ENCODE measurements around the gene MOB2.
"Not testable (repeated sequence)": the region's sequence is repeated elsewhere in the genome, so short reads cannot be mapped to it uniquely, and the experiment has no call there.

The MOB2 gene

GRCh38 chr11:1438967-1439330 lies 47.6 kb downstream of the MOB2 start:
- DNase-seq: no peak

DNA sequence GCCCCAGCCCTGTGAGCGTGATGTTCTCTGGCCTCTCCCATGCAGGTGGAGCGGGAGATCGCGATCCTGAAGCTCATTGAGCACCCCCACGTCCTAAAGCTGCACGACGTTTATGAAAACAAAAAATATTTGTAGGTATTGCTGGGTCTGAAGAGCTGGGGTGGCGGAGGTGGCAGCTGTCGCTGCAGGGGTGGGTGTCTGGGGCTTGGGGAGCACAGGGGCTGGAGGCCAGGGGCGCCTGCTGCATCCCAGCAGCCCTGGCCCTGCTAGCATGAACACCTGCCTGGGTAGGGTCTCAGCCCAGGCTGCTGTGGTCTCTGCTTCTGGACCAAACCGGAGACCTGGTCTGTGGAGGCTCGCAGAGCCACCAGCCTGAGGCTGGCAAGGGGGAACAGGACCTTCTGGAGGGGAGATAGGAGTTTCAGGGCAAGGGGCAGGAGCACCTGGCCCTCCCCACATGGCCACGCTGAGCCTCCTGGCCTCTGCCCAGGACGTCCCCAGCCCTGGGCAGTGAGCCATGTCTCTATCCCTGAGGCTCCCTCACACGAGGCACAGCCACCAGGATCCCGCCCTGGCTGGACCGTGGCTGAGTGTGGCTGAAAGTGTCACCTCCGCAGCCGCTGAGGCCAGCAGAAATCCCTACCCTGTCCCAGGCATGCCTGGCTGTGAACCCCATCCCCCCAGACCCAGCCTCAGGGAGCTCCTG lies 48.2 kb downstream of the MOB2 start:
- no peak for DNase-seq

DNA sequence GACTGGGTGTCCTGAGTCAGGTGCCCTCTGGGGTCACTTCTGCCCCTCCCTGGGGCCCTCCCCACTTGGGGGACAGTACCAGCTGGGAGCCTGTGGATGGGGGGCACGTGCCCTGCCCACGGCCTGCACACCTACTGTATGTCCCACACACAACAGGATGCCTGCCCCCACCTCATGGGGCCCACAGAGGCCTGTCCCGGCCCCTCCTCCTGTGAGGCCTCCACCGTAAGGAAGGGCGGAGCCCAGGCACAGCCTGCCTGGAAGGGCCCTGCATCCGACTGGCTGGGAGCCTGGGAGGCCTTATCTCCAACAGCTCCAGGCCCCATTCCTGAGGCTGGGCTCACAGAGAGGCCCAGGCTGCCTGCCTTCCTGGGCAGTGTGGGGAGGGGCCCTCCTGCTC lies 49.1 kb downstream of the MOB2 start:
- DNase-seq: no peak

DNA sequence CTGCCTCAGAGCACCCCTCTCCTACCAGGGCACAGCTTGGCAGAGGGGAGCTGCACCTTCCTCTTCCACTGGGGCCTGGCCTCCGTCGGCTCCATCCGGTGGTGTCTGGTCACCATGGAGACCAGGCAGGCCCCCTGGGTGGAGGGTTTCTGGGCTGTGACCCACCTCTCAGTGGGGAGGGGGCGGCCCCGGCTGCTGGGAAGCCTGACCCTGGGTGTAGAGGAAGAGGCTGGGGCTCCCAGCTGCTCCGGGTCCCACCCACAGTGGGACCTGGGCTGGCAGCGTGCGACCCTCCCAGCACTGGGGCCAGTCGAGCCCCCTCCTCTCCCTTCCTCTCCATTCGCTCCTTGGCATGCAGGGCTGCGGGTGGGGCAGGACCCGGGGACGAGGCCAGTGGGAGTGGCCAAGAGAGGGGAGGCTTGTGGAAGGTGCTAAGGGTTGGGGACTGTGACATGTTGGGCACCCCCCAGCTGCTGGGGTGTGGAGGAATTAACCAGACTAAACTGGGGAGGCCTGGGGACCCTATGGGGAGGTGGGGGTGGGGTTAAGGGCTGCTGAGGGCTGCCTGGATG lies 50.0 kb downstream of the MOB2 start:
- DNase-seq: no peak

DNA sequence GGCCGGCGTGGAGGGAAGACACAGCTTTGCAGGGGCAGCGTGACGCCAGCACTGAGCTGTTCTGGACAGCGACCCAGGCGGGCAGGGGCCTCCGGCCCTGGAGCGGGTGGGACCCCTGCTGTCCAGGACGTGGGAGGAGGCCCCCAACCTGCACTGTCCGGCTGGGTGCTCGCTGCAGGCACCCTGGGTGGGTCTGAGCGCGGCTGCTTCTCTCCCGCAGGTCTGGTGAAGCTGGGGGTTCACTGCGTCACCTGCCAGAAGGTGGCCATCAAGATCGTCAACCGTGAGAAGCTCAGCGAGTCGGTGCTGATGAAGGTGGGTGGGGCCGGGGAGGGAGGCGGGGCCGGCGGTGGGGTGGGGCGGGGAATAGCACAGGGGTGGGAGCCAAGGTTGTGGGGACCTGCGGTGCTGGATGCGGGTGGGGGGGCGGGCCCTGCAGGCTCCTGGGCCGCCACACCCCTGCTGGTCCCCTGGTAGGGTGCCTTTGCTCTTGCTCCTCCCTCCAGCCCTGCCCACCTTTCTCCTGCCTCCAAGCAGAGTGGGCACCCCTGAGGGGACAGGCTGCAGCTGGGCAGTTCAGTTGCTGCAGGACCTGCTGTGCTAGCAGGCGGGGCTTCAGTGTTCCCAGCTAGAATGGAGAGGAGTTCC lies 50.6 kb downstream of the MOB2 start:
- DNase-seq: peak; percentile 85

DNA sequence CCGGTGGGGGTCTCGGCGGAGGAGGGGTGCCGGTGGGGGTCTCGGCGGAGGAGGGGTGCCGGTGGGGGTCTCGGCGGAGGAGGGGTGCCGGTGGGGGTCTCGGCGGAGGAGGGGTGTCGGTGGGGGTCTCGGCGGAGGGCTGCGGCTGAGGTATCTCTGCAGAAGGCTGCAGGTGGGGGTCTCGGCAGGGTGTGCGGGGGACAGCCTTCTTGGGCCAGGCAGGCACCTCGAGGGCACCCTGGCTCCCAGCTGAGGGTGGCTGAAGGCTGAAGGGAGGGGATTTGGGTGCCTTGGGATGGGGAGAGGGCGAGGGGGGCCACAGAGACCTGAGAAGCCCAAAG lies 51.1 kb downstream of the MOB2 start:
- not testable (repeated sequence) for DNase-seq

DNA sequence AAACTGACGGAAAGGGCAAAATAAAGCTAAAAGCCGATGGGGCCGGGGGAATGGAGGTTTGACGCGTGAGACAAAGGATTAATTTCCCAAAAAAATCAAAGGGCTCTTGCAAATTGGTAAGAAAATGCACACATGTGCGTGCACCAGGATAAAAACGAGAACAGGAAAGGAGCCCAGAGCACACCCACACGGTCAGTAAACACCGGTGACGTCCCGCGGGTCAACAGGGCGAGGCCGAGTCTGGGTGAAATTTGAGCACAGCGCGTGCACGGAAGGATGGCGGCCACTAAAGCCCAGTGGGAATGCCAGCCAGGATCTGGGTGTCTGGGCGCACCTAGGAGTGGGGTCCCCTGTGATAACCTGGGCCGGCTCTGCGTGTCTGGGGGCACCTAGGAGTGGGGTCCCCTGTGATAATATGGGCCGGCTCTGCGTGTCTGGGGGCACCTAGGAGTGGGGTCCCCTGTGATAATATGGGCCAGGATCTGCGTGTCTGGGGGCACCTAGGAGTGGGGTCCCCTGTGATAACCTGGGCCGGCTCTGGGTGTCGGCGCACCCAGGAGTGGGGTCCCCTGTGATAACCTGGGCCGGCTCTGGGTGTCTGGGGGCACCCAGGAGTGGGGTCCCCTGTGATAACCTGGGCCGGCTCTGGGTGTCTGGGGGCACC lies 52.5 kb downstream of the MOB2 start:
- DNase-seq: no peak

DNA sequence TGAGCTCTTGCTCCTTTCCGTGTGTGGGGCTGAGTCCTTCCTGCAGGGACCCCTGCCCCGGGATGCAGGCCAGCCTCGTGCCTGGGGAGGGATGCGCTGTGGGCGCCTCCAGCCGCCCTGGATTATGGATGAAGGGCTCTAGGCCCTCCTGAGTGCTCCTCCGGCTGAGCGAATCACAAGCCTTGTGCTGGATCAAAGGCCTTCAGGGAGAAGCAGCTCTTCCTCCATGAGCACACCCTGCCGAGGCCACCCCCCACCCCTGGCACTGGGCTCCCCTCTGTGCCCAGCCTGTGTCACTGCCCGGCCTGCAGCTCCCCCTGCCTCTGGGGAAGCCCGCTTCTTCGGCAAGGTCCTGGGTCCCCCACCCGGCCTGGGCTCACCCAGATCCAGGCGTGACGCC lies 53.0 kb downstream of the MOB2 start:
- DNase-seq: no peak

GRCh38 chr11:1428762-1429316 lies 57.7 kb downstream of the MOB2 start:
- DNase-seq: no peak

DNA sequence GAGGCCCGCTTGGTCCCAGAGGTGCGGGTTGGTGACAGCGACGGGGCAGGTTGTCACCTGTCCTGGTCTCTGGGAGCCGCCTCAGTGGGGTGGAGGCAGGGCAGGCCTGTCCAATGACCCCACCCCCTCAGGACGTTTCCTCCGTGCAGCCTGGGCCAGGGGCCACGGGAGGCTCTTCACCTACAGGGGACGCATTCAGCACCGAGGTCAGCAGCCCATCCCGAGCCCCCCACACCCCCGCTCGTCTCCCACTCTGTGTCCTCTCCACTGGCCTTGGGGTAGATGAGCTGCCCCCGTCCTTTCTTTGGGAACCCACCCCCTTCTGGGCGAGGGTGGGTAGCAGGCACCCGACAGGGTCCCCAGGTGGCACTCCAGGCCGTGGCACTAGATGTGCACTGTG lies 61.1 kb downstream of the MOB2 start:
- DNase-seq: no peak

- DNase-seq: no peak
These were observed 61.6 kb downstream of the MOB2 start for GRCh38 chr11:1425006-1425405.

- DNase-seq: not testable (repeated sequence)
These were observed 63.2 kb downstream of the MOB2 start for GRCh38 chr11:1423406-1423805.

DNA sequence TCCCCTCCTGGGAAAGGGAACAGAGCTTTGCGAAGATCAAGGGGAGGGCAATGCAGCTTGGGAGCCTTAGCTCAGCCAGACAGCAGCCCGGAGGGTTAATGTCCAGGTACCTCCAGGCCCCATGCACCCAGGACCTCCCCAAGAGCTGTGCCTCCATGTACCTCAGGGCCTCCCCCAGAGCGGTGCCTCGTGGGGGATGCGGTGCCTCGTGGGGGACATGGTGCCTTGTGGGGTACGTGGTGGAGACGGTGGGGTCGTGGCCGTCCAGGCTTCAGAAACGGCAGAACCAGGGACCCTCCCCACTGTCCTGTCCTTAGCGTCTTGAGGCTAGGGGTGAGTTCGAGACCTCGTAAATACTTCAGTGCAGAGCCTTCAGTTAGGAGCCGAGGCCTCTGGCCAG lies 63.6 kb downstream of the MOB2 start:
- no peak for DNase-seq

DNA sequence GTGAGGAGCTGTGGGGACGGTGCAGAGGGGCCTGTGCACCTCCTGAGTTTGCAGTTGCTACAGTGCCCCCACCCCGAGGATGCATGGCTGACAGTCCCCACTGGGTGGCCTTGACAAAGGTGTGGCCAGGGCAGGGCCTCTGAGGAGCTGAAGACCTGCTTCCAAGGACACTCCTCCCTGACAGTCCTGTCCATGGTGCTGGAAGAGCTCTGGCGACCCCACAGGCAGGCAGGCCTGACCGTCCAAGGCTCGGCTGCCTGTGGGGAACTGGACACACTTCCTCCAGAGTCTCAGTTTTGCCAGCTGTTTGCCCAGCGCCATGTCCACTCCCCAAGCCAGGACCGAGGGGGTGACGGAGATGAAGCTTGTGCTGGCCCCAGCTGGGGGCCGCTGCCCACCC lies 64.1 kb downstream of the MOB2 start:
- no peak for DNase-seq

DNA sequence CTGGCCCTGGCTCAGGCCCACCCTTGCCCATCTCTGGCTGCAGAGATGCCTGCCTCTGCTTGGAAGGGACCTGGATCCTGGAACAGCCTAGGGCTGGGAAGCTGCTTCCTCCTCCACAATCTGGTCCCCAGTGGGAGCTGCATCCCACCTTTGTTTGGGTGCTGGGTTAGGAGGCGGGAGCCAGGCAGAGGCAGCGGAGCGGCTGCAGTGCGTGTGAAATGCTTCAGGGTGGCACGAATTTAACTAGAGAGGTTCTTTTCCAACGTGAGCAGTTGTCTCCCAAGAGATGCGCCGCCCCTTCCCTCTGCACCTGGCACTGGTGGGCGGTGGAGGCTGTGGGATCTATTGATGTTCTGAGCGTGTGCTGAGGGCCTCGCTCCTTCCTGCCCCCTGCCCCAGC lies 65.3 kb downstream of the MOB2 start:
- peak; percentile 9 for DNase-seq

DNA sequence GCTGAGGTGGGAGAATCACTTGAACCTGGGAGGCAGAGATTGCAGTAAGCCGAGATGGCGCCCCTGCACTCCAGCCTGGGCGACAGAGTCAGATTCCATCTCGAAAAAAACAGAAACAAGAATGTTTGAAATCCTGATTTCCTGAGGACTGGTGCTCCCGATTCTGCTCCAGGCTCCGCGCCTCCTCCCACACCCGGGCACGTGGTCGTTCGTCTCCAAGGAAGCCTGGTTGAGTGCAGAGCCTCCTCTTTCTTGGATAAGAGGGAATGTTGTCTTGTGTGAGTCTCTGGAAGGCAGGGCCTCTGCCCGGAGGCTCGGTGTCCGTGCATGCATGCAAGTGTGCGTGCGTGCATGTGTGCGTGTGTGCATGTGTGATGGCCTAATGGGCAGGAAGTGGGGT lies 66.8 kb downstream of the MOB2 start:
- DNase-seq: no peak
